Neuronal stem cell (in vitro differentiated cells): ENCODE results near the gene ALCAM.

Experiments used
- DNase-seq: peaks from one replicate; pipeline ENCODE4 v3.0.0-alpha.2; 2013; ENCODE audit warnings: low spot score
- H2AFZ ChIP-seq: one replicate; pipeline ENCODE4 v1.6.1; 2013; ENCODE audit warnings: mild to moderate bottlenecking, low read length, inconsistent platforms
- H2AK5ac ChIP-seq: 2 replicates; pipeline ENCODE4 v1.6.1; 2013; ENCODE audit warnings: low read depth, mild to moderate bottlenecking, inconsistent platforms, low read length, moderate library complexity, mixed read lengths
- H2BK120ac ChIP-seq: 2 replicates; pipeline ENCODE4 v1.6.1; 2013; ENCODE audit warnings: low read depth, mild to moderate bottlenecking, inconsistent platforms, low read length, moderate library complexity, mixed read lengths
- H2BK12ac ChIP-seq: one replicate; pipeline ENCODE4 v1.6.1; 2013; ENCODE audit warnings: low read length, inconsistent platforms
- H2BK15ac ChIP-seq: 2 replicates; pipeline ENCODE4 v1.6.1; 2013; ENCODE audit warnings: mild to moderate bottlenecking, low read length, inconsistent platforms, mixed read lengths
- H2BK5ac ChIP-seq: one replicate; pipeline ENCODE4 v1.6.1; 2013; ENCODE audit warnings: inconsistent platforms, mild to moderate bottlenecking, low read length, moderate library complexity
- H3K14ac ChIP-seq: one replicate; pipeline ENCODE4 v1.6.1; 2013; ENCODE audit warnings: low read length, inconsistent platforms
- H3K18ac ChIP-seq: 2 replicates; pipeline ENCODE4 v1.6.1; 2013; ENCODE audit warnings: low read length, inconsistent platforms
- H3K23ac ChIP-seq: 2 replicates; pipeline ENCODE4 v1.6.1; 2013; ENCODE audit warnings: low read depth, mild to moderate bottlenecking, mixed read lengths, low read length, inconsistent platforms; ENCODE audit not compliant: poor library complexity
- H3K27ac ChIP-seq: replicated peaks from 3 replicates; pipeline ENCODE4 v1.5.1; 2013; ENCODE audit warnings: low read length, inconsistent platforms
- H3K27me3 ChIP-seq, 3 experiments: 2 replicates each; pipeline ENCODE4 v1.6.1; 2013; ENCODE audit warnings: low read length in 3 of 3, mild to moderate bottlenecking in 2 of 3, inconsistent platforms in 1 of 3, low read depth in 1 of 3, mixed read lengths in 1 of 3, moderate library complexity in 1 of 3; ENCODE audit not compliant: control insufficient read depth in 3 of 3, insufficient read depth in 3 of 3
- H3K36me3 ChIP-seq, 2 donors: replicated peaks in 1 of 2; 2 replicates each; pipeline ENCODE4 v1.6.1; 2013; ENCODE audit warnings: low read length in 2 of 2; ENCODE audit not compliant: control insufficient read depth in 2 of 2, insufficient read depth in 2 of 2
- H3K4ac ChIP-seq: 2 replicates; pipeline ENCODE4 v1.6.1; 2013; ENCODE audit warnings: inconsistent platforms, mild to moderate bottlenecking, low read length, moderate library complexity
- H3K4me1 ChIP-seq, 2 donors: 1 replicate in 1 of 2; 2 replicates in 1 of 2; pipeline ENCODE4 v1.6.1; 2013; ENCODE audit warnings: low read length in 2 of 2, low read depth in 1 of 2; ENCODE audit not compliant: control insufficient read depth in 2 of 2, insufficient read depth in 1 of 2
- H3K4me2 ChIP-seq: one replicate; pipeline ENCODE4 v1.6.1; 2013; ENCODE audit warnings: mild to moderate bottlenecking, low read length, inconsistent platforms; ENCODE audit not compliant: insufficient read depth, poor library complexity, severe bottlenecking
- H3K4me3 ChIP-seq, 2 donors: 2 replicates each; pipeline ENCODE4 v1.5.1; 2013; ENCODE audit warnings: low read length in 2 of 2, mild to moderate bottlenecking in 2 of 2, inconsistent platforms in 1 of 2, moderate library complexity in 1 of 2
- H3K79me1 ChIP-seq: one replicate; pipeline ENCODE4 v1.6.1; 2013; ENCODE audit warnings: low read depth, mild to moderate bottlenecking, inconsistent platforms, low read length, moderate library complexity
- H3K9ac ChIP-seq: one replicate; pipeline ENCODE4 v1.6.1; 2013; ENCODE audit warnings: mild to moderate bottlenecking, low read depth, low read length, inconsistent platforms; ENCODE audit not compliant: poor library complexity
- H3K9me3 ChIP-seq, 2 donors: replicated peaks in 1 of 2; 2 replicates each; pipeline versions ENCODE3 to v1.6.1; 2013; ENCODE audit warnings: low read length in 2 of 2, mild to moderate bottlenecking in 2 of 2, inconsistent platforms in 1 of 2, low read depth in 1 of 2, mixed read lengths in 1 of 2, moderate library complexity in 1 of 2; ENCODE audit not compliant: control insufficient read depth in 2 of 2, insufficient read depth in 1 of 2
- H4K8ac ChIP-seq: one replicate; pipeline ENCODE4 v1.6.1; 2013; ENCODE audit warnings: low read depth, mild to moderate bottlenecking, inconsistent platforms, low read length, moderate library complexity
- H4K91ac ChIP-seq: one replicate; pipeline ENCODE4 v1.6.1; 2013; ENCODE audit warnings: low read length, low read depth, mild to moderate bottlenecking, inconsistent platforms; ENCODE audit not compliant: poor library complexity
- WGBS, 2 donors: extraction: QIAGEN DNeasy Blood & Tissue Kit; methylation state at CpG; one replicate each; pipeline ENCODE4 v1.1.7; 2013; ENCODE audit warnings: missing lambda C conversion rate in 2 of 2, mixed read lengths in 1 of 2; ENCODE audit not compliant: insufficient read length in 2 of 2, insufficient replicate concordance in 1 of 2; ENCODE audit errors: extremely low coverage in 2 of 2; 5-methylcytosine and 5-hydroxymethylcytosine counted together

Gene ALCAM

GRCh38 chr3:105431200-105431599, 64.5 kb downstream of the ALCAM start:
- no peaks in the 10 kb centered on the region for H3K79me1 ChIP-seq
- no peak overlapping the region for H4K91ac ChIP-seq
- no peak overlapping the region for H3K4me3 ChIP-seq
- H3K9ac ChIP-seq, result no peak overlapping the region
- H2AK5ac ChIP-seq, result no peak overlapping the region
- H3K27me3 ChIP-seq, result no peaks in the 10 kb centered on the region
- no peak overlapping the region for H2BK15ac ChIP-seq
- no peaks in the 10 kb centered on the region for H3K9me3 ChIP-seq
- no peak overlapping the region for H2BK5ac ChIP-seq
- no peak overlapping the region for H3K27ac ChIP-seq
- no peak overlapping the region for H4K8ac ChIP-seq
- peaks cover 0 to 2% of the 10 kb centered on the region in 2 donors for H3K4me1 ChIP-seq
- WGBS, 2 donors, result no CpG with 5 or more reads among the region's 2 CpGs
- no peak overlapping the region for H3K14ac ChIP-seq
- H2BK12ac ChIP-seq, result no peak overlapping the region
- H3K4ac ChIP-seq, result no peak overlapping the region
- no peak overlapping the region for H3K4me2 ChIP-seq
- H2AFZ ChIP-seq, result no peak overlapping the region
- H3K36me3 ChIP-seq, result no peaks in the 10 kb centered on the region
- no peak overlapping the region for H3K18ac ChIP-seq
- DNase-seq, result no peak
- no peak overlapping the region for H2BK120ac ChIP-seq
- H3K23ac ChIP-seq, result no peak overlapping the region

GRCh38 chr3:105435277-105435676, 68.6 kb downstream of the ALCAM start:
- no peak overlapping the region for H3K4ac ChIP-seq
- no peak overlapping the region for H2AFZ ChIP-seq
- H4K91ac ChIP-seq, result no peak overlapping the region
- H3K9me3 ChIP-seq, result no peaks in the 10 kb centered on the region
- no peak overlapping the region for H3K9ac ChIP-seq
- no peak overlapping the region for H3K4me3 ChIP-seq
- H2AK5ac ChIP-seq, result no peak overlapping the region
- H4K8ac ChIP-seq, result no peak overlapping the region
- no peak for DNase-seq
- no peaks in the 10 kb centered on the region for H3K79me1 ChIP-seq
- no peak overlapping the region for H3K18ac ChIP-seq
- no peak overlapping the region for H2BK120ac ChIP-seq
- no peak overlapping the region for H3K4me2 ChIP-seq
- peaks cover 0 to 3% of the 10 kb centered on the region in 2 donors for H3K4me1 ChIP-seq
- no peaks in the 10 kb centered on the region for H3K36me3 ChIP-seq
- no peak overlapping the region for H3K23ac ChIP-seq
- no peak overlapping the region for H2BK15ac ChIP-seq
- H3K14ac ChIP-seq, result no peak overlapping the region
- WGBS, 2 donors, result no CpG with 5 or more reads among the region's 3 CpGs
- H3K27me3 ChIP-seq, result no peaks in the 10 kb centered on the region
- no peak overlapping the region for H3K27ac ChIP-seq
- no peak overlapping the region for H2BK12ac ChIP-seq
- no peak overlapping the region for H2BK5ac ChIP-seq

GRCh38 chr3:105436687-105437086, 70.0 kb downstream of the ALCAM start:
- Histone ChIP-seq H3K4me2 (no peak overlapping the region), H3K4me3 (no peak overlapping the region), H3K9ac (no peak overlapping the region), H2BK15ac (no peak overlapping the region), H2AFZ (no peak overlapping the region), H4K8ac (no peak overlapping the region), H2BK120ac (no peak overlapping the region), H3K4ac (no peak overlapping the region), H3K9me3 (no peaks in the 10 kb centered on the region), H2AK5ac (no peak overlapping the region), H3K79me1 (no peaks in the 10 kb centered on the region), H3K14ac (no peak overlapping the region), H3K18ac (no peak overlapping the region), H2BK5ac (no peak overlapping the region), H3K27me3 (no peaks in the 10 kb centered on the region), H3K27ac (no peak overlapping the region), H2BK12ac (no peak overlapping the region), H4K91ac (no peak overlapping the region), H3K23ac (no peak overlapping the region), H3K36me3 (no peaks in the 10 kb centered on the region), H3K4me1 (peaks cover 0 to 3% of the 10 kb centered on the region in 2 donors)
- no peak for DNase-seq

GRCh38 chr3:105440113-105440512, 73.4 kb downstream of the ALCAM start:
- Histone ChIP-seq H3K18ac (no peak overlapping the region), H2BK12ac (no peak overlapping the region), H3K9me3 (no peaks in the 10 kb centered on the region), H2BK120ac (no peak overlapping the region), H3K27ac (no peak overlapping the region), H3K4ac (no peak overlapping the region), H2AK5ac (no peak overlapping the region), H2AFZ (no peak overlapping the region), H3K36me3 (no peaks in the 10 kb centered on the region), H2BK5ac (no peak overlapping the region), H3K23ac (no peak overlapping the region), H3K9ac (no peak overlapping the region), H4K91ac (no peak overlapping the region), H3K27me3 (no peaks in the 10 kb centered on the region), H3K4me2 (no peak overlapping the region), H2BK15ac (no peak overlapping the region), H3K4me3 (no peak overlapping the region), H3K4me1 (peaks cover 0 to 3% of the 10 kb centered on the region in 2 donors), H3K14ac (no peak overlapping the region), H4K8ac (no peak overlapping the region), H3K79me1 (no peaks in the 10 kb centered on the region)
- no CpG with 5 or more reads among the region's 3 CpGs for WGBS, 2 donors
- DNase-seq, result no peak
